DOHH2 (cell line): ENCODE data around the gene WDR76.

ENCODE experiments used
- EZH2phosphoT487 ChIP-seq: fragments of 200-600 bp; sonication (generic); IDR thresholded peaks from 2 replicates; pipeline ENCODE4 v1.6.1; 2017; ENCODE audit warnings: borderline replicate concordance, mild to moderate bottlenecking, antibody characterized with exemption, low read length, moderate library complexity, mixed read lengths
- TF ChIP-seq, protein P1 (sequence below): fragments of 200-600 bp; sonication (generic); IDR thresholded peaks from one replicate; pipeline ENCODE4 v1.5.1; 2014; ENCODE audit warnings: antibody characterized with exemption, mild to moderate bottlenecking, low read depth, low read length; ENCODE audit not compliant: poor library complexity, severe bottlenecking

DNA sequence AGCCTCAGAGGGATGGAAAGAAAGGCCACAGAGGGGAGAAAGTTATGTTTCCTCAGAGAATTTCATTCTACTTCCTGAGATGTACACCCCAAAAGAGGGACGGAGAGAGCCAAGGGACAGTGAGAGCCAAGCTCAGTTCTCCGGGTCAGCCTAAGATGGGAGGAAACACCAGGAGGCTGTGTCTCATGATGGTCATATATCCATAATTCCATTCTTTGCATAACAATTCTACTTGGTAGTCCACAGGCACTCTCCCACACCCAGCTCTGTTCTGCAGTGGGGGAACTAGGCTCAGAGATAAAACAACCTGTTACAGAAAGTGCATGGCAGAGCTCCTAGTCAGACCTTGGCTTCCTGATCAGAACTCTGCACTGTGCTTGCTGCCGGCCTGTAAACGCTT is 54.4 kb downstream of the WDR76 start:
- TF ChIP-seq, protein P1, sequence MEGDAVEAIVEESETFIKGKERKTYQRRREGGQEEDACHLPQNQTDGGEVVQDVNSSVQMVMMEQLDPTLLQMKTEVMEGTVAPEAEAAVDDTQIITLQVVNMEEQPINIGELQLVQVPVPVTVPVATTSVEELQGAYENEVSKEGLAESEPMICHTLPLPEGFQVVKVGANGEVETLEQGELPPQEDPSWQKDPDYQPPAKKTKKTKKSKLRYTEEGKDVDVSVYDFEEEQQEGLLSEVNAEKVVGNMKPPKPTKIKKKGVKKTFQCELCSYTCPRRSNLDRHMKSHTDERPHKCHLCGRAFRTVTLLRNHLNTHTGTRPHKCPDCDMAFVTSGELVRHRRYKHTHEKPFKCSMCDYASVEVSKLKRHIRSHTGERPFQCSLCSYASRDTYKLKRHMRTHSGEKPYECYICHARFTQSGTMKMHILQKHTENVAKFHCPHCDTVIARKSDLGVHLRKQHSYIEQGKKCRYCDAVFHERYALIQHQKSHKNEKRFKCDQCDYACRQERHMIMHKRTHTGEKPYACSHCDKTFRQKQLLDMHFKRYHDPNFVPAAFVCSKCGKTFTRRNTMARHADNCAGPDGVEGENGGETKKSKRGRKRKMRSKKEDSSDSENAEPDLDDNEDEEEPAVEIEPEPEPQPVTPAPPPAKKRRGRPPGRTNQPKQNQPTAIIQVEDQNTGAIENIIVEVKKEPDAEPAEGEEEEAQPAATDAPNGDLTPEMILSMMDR: no peak
- no peak for TF ChIP-seq EZH2phosphoT487
